T-helper 22 cell (primary cell): ENCODE results near the gene MYO6.

Experiments
- DNase-seq: peaks from one replicate; pipeline ENCODE4 v3.0.0-alpha.2; 2020; ENCODE audit warnings: low read depth

The MYO6 gene

DNA sequence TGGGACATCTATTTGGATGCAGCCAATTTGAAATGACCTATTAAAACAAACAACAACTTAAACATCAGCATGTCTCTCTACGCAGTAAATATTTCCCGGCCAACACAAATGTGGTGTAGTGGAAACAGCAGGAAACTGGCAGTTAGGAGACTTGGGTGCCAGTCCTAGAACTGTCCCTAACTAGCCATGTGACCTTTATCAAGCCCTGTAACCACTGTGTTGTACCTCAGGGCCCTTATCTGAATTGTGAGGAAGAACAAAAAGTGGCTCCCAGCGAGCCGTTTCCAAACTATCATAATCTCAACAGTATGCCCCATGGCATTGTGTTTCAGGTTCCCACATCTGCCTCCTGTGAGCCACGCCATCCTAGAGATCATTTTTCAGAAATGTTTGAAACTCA lies 198.9 kb downstream of the MYO6 start:
- DNase-seq, result no peak

DNA sequence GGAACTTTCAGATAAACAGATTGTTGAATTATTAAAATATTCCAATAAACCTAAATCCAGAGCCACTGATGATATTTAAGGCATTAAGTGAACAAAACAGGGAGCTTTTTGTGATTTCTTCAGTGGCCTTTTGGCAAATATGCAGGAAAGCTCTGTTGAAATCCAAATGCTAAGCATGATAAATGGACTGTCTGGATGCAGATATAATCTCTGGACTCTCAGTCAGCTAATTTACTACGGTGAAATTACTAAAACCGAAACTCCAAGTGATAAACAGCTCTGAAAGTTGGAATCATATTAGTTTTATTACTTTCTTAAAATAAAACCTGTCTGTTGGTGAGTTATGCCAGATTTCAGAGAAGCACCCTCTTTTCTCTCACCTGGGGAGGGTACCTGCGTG lies 203.1 kb downstream of the MYO6 start:
- DNase-seq, result no peak

DNA sequence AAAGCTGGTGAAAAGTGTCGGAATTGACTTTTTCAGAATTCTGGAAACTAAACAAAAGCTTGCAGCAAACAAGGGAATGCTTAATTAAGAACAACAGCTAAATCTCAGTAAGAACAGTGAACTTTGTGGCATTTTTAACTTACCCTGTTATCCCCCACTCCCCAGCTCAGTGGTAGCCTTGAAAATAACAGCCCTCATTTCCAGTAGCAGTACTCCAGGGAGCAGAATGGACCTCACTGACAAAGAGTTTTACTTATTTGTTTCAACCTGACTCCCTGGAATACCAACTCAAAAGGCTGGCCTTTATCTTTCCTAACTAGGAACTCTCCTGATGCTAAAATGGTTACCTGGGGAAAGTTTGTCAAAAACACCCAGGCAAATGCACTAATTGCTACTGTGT lies 214.5 kb downstream of the MYO6 start:
- DNase-seq, result no peak

DNA sequence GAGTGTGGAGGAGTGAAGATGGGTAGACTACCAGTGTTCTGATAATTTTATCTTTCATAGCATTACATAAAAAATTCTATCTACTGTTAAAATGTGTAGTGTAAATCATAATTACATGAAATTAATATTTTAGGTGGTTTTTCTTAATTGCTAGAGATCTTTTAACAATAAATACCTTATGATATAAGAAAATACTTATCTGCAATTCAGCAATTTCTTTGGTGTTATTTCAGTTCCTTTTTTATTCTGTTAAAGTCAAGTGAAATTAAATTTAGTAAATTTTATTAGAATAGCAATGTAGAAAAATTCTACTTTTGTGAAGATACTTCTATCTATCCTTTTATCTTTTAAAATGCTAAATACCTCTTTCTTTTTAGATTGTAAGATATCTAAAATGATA lies 219.1 kb downstream of the MYO6 start:
- DNase-seq, result no peak
